GM12864 (cell line): ENCODE measurements around the gene DHFR.
"Not testable (repeated sequence)": the region's sequence is repeated elsewhere in the genome, so short reads cannot be mapped to it uniquely, and the experiment has no call there.

Experiments
- DNase-seq: peaks from one replicate; pipeline ENCODE4 v3.0.0-alpha.2; 2011; ENCODE audit warnings: low read depth
- H3K4me3 ChIP-seq: 2 replicates; pipeline ENCODE4 v1.5.1; 2011; ENCODE audit warnings: mild to moderate bottlenecking, low read depth, low read length, control low read depth
- TF ChIP-seq, protein P1 (sequence below): IDR thresholded peaks from 2 replicates; pipeline ENCODE4 v1.5.1; 2011; ENCODE audit warnings: low read depth, mild to moderate bottlenecking, moderate library complexity, low read length, control low read depth, inconsistent platforms; ENCODE audit errors: missing control alignments

Gene DHFR

DNA sequence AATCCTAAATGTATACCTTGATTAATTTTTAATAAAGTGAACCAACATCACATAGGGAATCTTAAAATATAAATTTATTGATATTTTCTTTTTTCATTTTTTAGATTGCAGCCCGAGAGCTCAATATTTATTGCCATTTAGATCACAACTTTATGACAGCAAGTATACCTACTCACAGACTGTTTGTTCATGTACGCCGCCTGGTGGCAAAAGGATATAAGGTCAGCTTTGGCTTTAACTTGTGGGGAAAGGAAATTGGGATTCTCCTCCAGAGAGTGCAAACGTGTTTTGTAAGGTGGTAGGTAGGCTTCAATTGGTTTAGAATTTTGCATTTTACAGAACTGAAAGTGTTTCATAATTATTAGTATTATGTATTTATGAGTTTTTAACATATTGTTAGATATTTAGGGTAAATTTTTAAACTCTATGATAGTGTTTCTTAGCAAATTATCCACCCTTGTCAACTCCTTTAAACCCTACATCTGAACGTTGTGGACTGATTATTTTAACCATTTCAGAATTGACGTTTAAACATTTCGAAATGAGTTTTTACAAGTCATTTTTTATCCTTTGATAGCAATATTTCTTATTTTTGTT is 17.5 kb upstream of the DHFR start:
- no peak overlapping the region for H3K4me3 ChIP-seq
- TF ChIP-seq, protein P1, sequence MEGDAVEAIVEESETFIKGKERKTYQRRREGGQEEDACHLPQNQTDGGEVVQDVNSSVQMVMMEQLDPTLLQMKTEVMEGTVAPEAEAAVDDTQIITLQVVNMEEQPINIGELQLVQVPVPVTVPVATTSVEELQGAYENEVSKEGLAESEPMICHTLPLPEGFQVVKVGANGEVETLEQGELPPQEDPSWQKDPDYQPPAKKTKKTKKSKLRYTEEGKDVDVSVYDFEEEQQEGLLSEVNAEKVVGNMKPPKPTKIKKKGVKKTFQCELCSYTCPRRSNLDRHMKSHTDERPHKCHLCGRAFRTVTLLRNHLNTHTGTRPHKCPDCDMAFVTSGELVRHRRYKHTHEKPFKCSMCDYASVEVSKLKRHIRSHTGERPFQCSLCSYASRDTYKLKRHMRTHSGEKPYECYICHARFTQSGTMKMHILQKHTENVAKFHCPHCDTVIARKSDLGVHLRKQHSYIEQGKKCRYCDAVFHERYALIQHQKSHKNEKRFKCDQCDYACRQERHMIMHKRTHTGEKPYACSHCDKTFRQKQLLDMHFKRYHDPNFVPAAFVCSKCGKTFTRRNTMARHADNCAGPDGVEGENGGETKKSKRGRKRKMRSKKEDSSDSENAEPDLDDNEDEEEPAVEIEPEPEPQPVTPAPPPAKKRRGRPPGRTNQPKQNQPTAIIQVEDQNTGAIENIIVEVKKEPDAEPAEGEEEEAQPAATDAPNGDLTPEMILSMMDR: peak; percentile 81
- DNase-seq: peak; percentile 36

DNA sequence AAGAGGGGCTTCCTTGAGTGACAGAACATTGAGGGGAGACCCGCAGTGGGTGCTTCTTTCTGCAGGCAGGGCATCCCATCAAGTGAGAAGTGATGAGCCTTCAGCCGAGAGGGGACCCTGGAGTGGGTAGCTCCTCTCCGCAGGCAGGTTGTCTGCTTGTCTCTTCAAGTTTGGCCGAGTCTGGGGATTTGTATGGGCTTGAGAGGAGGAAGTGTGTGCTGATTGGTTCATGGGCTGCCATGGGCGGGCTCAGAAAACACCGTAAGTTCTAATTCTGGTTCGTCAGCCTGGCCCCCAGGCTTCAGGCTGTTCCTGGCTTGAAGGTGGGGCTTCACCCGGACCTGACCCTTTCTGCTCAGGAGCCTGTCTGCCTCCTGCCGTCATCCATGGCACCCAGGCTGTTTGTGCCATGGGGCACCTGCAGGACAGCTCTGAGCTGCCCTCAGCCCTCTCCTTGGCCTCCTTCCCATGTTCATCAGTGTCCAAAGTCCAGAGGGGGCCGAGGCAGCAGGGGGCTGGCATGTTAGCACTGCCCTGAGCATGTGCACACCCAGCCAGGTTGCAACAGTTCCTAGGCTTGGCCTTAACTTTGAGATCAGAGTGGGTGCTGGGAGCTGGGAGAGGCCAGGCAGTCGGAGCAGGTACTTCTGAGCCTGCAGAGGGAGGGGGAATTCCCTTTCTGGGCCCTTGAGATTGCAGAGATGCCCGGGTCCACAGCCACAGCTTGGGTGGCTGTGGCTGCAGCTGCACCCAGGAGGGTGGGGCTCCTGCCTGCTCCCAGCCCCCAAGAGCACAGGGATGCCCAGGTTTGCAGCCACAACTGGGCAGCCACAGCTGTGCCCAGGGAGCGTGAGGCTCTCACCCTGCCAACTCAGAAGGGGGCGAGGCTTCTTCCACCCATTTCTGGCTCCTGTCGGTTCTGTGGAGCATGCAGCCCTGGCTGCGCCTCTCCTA is 13.5 kb upstream of the DHFR start:
- no peak for DNase-seq
- TF ChIP-seq, protein P1: no peak
- peak overlapping the region; percentile 1; the same call in 1 of the 2 replicates for H3K4me3 ChIP-seq

DNA sequence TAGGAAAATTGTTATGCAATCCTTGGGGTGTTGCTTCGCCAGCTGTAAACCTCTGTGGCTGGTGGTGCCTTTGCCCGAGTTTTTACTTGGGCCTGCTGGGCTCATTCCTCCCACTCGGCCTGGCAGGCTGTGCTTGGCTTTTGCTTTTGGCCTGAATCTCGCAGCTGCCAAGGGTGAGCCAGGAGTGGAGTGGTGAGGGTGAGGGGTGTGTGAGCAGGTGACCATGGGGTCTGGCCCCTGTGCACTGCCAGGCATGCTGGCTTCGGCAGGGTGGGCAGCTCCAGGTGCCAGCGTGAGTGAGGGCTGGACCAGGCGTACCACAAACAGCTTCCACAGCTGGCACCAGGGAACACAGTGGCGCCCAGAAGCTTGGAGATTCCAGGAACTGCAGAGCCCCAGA is 12.6 kb upstream of the DHFR start:
- no peak for DNase-seq
- H3K4me3 ChIP-seq: no peak overlapping the region
- TF ChIP-seq, protein P1: no peak

DNA sequence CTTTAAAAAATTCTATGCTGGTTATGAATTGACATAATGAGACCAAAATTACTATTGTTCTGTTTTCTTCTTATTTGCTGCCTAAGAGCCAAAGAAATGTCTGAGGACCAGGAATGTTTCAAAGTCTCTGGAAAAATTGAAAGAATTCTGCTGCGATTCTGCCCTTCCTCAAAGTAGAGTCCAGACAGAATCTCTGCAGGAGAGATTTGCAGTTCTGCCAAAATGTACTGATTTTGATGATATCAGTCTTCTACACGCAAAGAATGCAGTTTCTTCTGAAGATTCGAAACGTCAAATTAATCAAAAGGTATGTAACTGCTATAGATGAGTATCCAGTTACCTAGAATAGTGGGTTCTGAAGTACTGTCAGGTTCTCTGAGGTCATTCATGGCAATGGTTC is 10.3 kb upstream of the DHFR start:
- TF ChIP-seq, protein P1: no peak
- no peak overlapping the region for H3K4me3 ChIP-seq
- no peak for DNase-seq

DNA sequence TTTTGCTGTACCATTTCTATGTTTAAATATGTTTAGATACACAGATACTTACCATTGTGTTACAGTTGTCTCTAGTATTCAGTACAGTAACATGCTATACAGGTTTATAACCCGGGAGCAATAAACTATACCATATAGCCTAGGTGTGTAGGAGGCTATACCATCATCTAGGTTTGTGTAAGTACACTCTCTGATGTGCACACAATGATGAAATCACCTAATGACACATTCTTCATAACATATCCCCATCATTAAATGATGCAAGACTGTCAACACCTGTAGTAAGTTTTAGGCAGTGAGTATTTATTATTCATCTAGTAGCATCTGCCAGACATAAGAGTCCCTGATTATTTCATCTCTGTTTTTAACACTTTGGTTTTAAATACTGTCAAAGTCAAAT is 7.3 kb upstream of the DHFR start:
- TF ChIP-seq, protein P1: no peak
- no peak for DNase-seq
- H3K4me3 ChIP-seq: no peak overlapping the region

DNA sequence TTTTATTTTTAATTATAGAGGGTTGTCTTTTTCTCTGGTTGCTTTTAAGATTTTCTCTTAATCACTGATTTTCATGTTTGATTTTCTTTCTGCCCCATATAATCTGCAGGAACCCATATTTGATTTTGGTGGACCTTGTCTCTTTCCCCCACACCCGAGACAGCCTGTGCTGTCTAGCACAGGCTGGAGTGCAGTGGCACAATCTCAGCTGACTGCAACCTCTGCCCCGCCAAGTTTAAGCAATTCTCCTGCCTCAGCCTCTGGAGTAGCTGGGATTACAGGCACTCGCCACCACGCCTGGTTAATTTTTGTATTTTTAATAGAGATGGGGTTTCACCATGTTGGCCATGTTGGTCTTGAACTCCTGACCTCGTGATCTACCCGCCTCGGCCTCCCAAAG is 5.9 kb upstream of the DHFR start:
- H3K4me3 ChIP-seq, DNase-seq: not testable (repeated sequence)

DNA sequence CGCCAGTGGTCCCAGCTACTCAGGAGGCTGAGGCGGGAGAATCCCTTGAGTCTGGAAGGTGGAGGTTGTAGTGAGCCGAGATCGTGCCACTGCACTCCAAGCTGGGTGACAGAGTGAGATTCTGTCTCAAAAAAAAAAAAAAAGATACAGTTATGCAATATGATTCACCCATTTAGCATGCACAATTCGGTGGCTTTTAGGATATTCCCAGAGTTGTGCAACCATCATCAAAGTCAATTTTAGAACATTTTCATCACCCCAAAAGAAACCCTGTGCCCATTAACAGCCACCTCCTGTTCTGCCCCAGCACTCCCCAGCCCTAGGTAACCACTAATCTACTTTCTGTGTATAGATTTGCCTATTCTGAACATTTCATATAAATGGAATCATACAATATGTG is 4.3 kb upstream of the DHFR start:
- no peak for DNase-seq
- no peak overlapping the region for H3K4me3 ChIP-seq
- TF ChIP-seq, protein P1: no peak
